Liver (tissue), 3 donors: ENCODE results near the gene STX1A.

Experiments
- JUND ChIP-seq, 2 donors: IDR thresholded peaks; 2 replicates each; pipeline ENCODE4 v1.6.1; 2016; ENCODE audit warnings: antibody characterized with exemption in 2 of 2
- RAD21 ChIP-seq, 2 donors: IDR thresholded peaks; 2 replicates each; pipeline ENCODE4 v1.6.1; 2016; ENCODE audit warnings: antibody characterized with exemption in 2 of 2, mild to moderate bottlenecking in 2 of 2
- RXRA ChIP-seq, 2 donors: IDR thresholded peaks; 2 replicates each; pipeline ENCODE4 v1.6.1; 2017 to 2018; ENCODE audit warnings: antibody characterized with exemption in 2 of 2, mild to moderate bottlenecking in 1 of 2
- TAF1 ChIP-seq: conservative IDR thresholded peaks from 2 replicates; pipeline ENCODE4 v1.6.1; 2016; ENCODE audit warnings: antibody characterized with exemption, mild to moderate bottlenecking
- TF ChIP-seq, protein P1 (sequence below): fragments of 150-350 bp; IDR thresholded peaks from 2 replicates; pipeline ENCODE4 v1.5.1; 2017; ENCODE audit warnings: improper control_type of control experiment, low read depth, low read length; ENCODE audit not compliant: missing input control
- TF ChIP-seq, protein P2 (sequence below): IDR thresholded peaks from 2 replicates; pipeline ENCODE4 v1.6.1; 2016; ENCODE audit warnings: antibody characterized with exemption
- TF ChIP-seq, protein P3 (sequence below): IDR thresholded peaks from 2 replicates; pipeline ENCODE4 v1.6.1; 2016; ENCODE audit warnings: antibody characterized with exemption
- TF ChIP-seq, protein P4 (sequence below): IDR thresholded peaks from 2 replicates; pipeline ENCODE4 v1.6.1; 2016; ENCODE audit warnings: antibody characterized with exemption
- TF ChIP-seq, protein P5 (sequence below): IDR thresholded peaks from 2 replicates; pipeline ENCODE4 v1.6.1; 2016; ENCODE audit warnings: antibody characterized with exemption, mild to moderate bottlenecking
- donor health status: healthy.
- donor health status: healthy.

DNA sequence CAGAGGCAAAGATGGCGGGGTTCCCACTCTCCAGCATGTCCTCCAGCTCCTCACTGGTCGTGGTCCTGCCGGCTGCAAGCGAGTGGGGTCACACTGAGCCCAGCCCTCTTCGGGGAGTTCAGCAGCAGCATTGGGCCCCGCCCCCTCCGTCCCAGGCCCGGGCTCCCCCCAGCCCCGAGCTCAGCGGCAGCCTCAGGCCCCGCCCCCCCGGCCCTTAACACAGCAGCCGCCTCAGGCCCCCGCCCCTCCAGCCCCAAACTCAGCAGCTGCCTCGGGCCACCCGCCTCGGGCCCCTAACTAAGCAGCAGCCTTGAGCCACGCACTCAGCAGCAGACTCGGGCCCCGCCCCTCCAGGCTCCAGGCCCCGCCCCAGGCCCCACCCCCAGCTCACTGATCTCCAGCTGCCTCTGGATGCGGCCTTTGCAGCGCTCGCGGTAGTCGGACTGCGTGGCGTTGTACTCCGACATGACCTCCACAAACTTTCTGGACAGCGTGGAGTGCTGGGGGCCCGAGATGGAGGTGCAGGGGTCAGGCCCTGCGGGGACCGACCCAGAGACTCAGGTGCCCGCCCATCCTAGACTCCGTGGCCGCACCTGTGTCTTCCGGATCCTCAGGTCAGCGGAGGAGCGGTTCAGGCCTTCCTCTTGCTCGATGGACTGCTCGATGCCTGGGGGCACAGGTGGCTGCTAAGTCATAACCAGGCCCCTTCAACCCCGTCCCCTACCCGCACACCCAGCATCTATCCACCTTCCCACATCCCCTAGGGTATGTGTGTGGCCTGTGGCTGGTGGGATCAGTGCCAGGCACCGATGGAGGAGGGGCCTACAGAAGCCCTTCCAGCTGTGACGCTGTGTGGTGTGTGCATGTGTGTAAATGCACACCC lies 15.5 kb downstream of the STX1A start:
- TF ChIP-seq, protein P1, sequence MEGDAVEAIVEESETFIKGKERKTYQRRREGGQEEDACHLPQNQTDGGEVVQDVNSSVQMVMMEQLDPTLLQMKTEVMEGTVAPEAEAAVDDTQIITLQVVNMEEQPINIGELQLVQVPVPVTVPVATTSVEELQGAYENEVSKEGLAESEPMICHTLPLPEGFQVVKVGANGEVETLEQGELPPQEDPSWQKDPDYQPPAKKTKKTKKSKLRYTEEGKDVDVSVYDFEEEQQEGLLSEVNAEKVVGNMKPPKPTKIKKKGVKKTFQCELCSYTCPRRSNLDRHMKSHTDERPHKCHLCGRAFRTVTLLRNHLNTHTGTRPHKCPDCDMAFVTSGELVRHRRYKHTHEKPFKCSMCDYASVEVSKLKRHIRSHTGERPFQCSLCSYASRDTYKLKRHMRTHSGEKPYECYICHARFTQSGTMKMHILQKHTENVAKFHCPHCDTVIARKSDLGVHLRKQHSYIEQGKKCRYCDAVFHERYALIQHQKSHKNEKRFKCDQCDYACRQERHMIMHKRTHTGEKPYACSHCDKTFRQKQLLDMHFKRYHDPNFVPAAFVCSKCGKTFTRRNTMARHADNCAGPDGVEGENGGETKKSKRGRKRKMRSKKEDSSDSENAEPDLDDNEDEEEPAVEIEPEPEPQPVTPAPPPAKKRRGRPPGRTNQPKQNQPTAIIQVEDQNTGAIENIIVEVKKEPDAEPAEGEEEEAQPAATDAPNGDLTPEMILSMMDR: no peak
- TF ChIP-seq TAF1: no peak
- no peak for TF ChIP-seq RAD21 (IDR thresholded peaks at IDR 0.05)
- TF ChIP-seq, protein P2, sequence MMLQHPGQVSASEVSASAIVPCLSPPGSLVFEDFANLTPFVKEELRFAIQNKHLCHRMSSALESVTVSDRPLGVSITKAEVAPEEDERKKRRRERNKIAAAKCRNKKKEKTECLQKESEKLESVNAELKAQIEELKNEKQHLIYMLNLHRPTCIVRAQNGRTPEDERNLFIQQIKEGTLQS: no peak
- TF ChIP-seq, protein P3, sequence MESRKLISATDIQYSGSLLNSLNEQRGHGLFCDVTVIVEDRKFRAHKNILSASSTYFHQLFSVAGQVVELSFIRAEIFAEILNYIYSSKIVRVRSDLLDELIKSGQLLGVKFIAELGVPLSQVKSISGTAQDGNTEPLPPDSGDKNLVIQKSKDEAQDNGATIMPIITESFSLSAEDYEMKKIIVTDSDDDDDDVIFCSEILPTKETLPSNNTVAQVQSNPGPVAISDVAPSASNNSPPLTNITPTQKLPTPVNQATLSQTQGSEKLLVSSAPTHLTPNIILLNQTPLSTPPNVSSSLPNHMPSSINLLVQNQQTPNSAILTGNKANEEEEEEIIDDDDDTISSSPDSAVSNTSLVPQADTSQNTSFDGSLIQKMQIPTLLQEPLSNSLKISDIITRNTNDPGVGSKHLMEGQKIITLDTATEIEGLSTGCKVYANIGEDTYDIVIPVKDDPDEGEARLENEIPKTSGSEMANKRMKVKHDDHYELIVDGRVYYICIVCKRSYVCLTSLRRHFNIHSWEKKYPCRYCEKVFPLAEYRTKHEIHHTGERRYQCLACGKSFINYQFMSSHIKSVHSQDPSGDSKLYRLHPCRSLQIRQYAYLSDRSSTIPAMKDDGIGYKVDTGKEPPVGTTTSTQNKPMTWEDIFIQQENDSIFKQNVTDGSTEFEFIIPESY: no peak
- no peak for TF ChIP-seq JUND (IDR thresholded peaks at IDR 0.05)
- no peak for TF ChIP-seq RXRA (IDR thresholded peaks at IDR 0.05)
- TF ChIP-seq, protein P4, sequence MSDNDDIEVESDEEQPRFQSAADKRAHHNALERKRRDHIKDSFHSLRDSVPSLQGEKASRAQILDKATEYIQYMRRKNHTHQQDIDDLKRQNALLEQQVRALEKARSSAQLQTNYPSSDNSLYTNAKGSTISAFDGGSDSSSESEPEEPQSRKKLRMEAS: no peak
- TF ChIP-seq, protein P5, sequence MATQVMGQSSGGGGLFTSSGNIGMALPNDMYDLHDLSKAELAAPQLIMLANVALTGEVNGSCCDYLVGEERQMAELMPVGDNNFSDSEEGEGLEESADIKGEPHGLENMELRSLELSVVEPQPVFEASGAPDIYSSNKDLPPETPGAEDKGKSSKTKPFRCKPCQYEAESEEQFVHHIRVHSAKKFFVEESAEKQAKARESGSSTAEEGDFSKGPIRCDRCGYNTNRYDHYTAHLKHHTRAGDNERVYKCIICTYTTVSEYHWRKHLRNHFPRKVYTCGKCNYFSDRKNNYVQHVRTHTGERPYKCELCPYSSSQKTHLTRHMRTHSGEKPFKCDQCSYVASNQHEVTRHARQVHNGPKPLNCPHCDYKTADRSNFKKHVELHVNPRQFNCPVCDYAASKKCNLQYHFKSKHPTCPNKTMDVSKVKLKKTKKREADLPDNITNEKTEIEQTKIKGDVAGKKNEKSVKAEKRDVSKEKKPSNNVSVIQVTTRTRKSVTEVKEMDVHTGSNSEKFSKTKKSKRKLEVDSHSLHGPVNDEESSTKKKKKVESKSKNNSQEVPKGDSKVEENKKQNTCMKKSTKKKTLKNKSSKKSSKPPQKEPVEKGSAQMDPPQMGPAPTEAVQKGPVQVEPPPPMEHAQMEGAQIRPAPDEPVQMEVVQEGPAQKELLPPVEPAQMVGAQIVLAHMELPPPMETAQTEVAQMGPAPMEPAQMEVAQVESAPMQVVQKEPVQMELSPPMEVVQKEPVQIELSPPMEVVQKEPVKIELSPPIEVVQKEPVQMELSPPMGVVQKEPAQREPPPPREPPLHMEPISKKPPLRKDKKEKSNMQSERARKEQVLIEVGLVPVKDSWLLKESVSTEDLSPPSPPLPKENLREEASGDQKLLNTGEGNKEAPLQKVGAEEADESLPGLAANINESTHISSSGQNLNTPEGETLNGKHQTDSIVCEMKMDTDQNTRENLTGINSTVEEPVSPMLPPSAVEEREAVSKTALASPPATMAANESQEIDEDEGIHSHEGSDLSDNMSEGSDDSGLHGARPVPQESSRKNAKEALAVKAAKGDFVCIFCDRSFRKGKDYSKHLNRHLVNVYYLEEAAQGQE: no peak
